ENCODE results near the gene CARMIL1.

DNA sequence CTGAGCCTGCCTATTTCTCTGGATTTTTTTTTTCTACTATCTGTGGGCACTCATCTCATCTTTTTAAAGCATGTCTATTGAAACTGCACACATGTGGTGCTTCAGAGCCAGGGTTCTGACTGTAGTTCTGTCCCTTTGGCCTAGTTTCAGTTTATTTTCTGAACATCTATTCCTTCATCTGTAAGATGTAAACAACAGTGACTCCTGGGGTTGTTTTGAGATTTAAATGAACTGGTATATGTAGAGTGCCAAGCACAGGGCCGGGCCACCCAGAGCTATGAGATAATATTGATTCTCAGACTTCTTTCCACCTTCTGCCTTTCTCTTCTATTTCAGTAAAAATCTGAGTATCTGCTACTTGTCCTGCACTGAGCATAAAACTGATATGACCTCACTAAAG is 185.1 kb downstream of the CARMIL1 start:
- TF ChIP-seq, protein P1, sequence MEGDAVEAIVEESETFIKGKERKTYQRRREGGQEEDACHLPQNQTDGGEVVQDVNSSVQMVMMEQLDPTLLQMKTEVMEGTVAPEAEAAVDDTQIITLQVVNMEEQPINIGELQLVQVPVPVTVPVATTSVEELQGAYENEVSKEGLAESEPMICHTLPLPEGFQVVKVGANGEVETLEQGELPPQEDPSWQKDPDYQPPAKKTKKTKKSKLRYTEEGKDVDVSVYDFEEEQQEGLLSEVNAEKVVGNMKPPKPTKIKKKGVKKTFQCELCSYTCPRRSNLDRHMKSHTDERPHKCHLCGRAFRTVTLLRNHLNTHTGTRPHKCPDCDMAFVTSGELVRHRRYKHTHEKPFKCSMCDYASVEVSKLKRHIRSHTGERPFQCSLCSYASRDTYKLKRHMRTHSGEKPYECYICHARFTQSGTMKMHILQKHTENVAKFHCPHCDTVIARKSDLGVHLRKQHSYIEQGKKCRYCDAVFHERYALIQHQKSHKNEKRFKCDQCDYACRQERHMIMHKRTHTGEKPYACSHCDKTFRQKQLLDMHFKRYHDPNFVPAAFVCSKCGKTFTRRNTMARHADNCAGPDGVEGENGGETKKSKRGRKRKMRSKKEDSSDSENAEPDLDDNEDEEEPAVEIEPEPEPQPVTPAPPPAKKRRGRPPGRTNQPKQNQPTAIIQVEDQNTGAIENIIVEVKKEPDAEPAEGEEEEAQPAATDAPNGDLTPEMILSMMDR (IDR thresholded peaks at IDR 0.05), result no peak
- no peak for TF ChIP-seq POLR2A (IDR thresholded peaks at IDR 0.05)
